Measurements from ENCODE around the gene NEUROG3.
A peak's percentile ranks its signal among the peaks of the same experiment; 100 is the strongest.

Gene NEUROG3

DNA sequence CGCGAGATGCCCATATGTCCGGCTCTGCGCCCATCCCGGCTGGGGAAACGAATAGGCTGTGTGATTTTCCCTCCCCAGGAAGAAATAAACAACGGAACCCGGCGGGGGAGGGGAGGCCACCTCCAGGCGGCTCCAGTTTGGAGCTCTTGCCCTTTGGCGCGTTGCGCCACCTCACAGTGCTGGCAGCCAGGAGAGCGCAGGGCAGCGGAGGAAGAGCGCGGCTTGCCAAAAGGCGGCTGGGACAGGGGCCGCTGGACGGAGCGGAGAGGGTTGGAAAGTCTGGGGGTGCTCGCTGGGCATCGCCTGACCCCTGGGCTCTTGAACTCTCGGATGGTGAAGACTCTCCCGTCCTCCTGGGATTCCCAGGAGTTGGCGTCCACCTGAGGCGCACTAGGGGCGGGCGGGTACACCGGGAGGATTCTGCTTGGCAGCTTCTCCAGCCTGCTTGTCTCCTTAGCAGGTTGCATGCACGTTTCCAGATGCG lies 5.3 kb upstream of the NEUROG3 start:
- peaks cover 78% of the 10 kb centered on the region for H3K27me3 Mint-ChIP-seq (ENCODE audit: low read depth)
- H3K27ac Mint-ChIP-seq = no peak overlapping the region
- H3K36me3 Mint-ChIP-seq (ENCODE audit: low read depth) = no peaks in the 10 kb centered on the region
- no peak overlapping the region for H3K4me3 Mint-ChIP-seq
- DNase-seq (ENCODE audit: low spot score) = no peak
- peaks cover 4% of the 10 kb centered on the region for H3K4me1 Mint-ChIP-seq (ENCODE audit: low read depth)
- H3K9me3 Mint-ChIP-seq = no peaks in the 10 kb centered on the region

DNA sequence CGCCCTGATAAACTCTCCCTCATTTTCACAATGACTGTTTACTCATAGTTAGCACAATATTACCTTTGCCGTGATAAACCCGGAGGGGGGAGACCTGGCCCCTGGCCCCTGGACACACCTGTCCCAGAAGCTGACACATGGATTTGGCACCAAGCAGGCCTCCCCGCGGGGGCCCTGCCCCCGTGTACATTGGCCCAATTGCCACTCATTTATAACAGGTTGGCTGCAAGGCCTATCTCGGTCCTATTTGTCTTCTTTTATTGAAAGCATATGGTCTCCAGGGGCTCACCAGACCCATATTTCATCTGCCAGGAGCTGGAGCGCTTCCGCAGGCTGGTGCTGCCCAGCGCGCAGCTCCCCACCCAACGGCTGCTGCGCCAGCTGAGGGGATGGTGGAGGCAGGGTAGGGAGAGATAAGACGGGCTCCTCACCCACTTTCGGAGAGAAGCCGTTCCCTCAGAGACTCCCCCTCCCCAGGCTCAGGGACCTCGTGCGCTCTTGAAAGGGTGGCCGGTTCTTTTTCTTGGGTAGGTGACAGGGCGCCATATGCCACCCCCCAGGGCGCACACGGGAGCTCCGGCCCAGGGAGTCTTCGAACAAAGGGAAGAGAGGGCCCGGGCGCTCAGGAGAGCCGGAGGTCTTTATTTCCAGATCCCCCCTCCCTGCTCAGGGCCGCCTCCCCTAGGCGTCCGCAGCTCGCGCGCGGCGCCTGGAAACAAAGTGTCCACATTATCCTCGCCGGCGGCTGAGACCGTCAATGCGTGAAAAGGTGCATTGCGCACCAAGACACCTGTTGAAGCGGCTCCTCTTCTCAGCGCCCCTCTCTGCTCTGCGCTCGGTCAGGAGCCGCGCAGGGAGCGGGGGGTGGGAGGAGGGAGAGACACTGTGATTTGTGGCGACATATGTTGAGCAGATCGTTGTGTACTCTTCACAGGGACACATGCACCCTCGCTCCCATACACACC lies 4.3 kb upstream of the NEUROG3 start:
- H3K27me3 Mint-ChIP-seq (ENCODE audit: low read depth) = peaks cover 81% of the 10 kb centered on the region

DNA sequence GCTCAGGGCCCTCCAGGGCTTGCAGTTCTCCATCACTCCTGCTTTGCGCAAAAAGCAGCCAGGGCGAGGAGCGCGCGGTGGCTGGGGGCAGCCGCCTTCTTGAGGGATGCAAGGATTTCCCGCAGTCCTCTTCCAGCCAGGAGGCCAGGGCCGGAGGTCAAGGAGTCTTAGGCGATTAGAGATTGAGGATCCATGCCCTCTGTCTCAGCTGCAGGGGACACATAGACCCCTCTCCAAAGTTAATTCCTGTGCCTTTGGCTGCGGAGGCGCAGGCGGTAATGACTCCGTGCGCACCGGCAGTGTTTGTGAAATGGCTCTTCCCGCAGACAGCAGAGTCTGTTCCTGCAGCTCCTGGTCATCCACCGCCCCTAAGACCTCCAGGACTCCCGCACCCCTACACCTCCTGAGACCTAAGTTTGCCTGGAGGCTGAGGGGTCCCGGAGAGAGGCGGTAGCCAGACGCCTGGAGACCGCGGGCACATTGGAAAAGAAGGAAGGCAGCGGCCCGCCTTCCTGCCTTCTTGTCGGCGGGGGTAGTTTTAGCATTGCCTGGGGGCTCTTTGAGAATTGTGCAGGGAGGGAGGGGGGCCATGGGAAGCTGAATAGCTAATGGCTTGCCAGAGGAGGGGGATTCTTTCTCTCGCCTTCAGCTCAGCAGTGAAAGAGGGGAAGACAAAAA lies 3.3 kb upstream of the NEUROG3 start:
- Mint-ChIP-seq H3K4me3 (no peak overlapping the region), H3K9me3 (no peaks in the 10 kb centered on the region), H3K27ac (no peak overlapping the region), H3K27me3 (ENCODE audit: low read depth) (peaks cover 85% of the 10 kb centered on the region), H3K36me3 (ENCODE audit: low read depth) (no peaks in the 10 kb centered on the region), H3K4me1 (ENCODE audit: low read depth) (peaks cover 8% of the 10 kb centered on the region)
- no peak for DNase-seq (ENCODE audit: low spot score)

More for the DNA sequence above, 4.3 kb upstream of the NEUROG3 start:
- Mint-ChIP-seq H3K4me1 (ENCODE audit: low read depth) (peaks cover 8% of the 10 kb centered on the region), H3K4me3 (no peak overlapping the region), H3K36me3 (ENCODE audit: low read depth) (no peaks in the 10 kb centered on the region), H3K9me3 (no peaks in the 10 kb centered on the region), H3K27ac (no peak overlapping the region)
- no peak for DNase-seq (ENCODE audit: low spot score)

DNA sequence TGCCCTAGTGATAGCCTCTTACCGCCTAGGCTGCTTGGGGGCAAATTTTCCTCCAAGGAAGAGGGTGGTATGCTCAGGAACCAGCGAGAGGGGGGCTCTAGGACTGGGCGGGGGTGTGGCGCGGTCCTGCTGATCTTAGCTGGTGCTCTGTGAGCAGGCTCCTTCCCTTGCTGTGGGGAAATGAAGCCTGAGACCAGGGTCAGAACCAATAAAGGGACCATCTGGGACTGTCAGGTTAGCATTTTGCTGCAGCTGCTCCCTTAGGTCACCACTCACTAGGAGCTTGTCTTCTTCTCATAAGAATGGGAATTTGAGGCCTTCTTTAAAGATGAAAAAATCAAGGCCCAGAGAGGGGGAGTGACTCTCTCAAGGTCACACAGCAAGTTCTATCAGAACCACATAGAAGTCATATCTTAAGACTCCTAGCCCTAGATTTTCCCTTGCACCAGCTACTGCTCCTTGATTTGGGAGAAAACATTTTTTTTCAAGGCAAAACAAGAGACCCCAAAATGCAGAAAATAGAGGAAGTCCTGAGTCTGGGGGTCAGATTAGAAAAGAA lies 2.0 kb upstream of the NEUROG3 start:
- H3K27ac Mint-ChIP-seq = no peak overlapping the region
- no peak overlapping the region for H3K4me3 Mint-ChIP-seq
- DNase-seq (ENCODE audit: low spot score) = no peak
- no peaks in the 10 kb centered on the region for H3K9me3 Mint-ChIP-seq
- peaks cover 8% of the 10 kb centered on the region for H3K4me1 Mint-ChIP-seq (ENCODE audit: low read depth)
- H3K36me3 Mint-ChIP-seq (ENCODE audit: low read depth) = no peaks in the 10 kb centered on the region
- peaks cover 88% of the 10 kb centered on the region for H3K27me3 Mint-ChIP-seq (ENCODE audit: low read depth)

DNA sequence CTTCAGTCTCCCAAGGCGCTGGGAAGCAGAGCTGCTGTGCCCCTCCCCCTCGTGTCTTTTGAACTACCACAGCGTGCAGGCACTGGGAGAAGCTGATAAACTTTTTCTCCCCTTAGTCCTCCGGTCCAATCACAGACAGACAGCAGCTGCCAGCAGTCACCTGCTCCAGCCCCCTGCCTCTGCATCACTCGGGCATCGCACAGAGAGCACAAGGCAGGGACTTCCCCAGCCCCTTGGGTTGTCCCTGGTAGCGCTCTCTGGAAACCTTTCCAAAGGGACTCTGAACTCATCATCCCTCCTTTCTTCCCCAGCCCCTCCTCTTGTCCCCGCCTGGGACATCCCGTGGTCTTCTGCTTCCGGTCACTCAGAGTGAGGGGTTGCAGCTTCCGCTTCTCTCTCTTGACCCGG lies 1.4 kb upstream of the NEUROG3 start:
- Mint-ChIP-seq H3K27me3 (ENCODE audit: low read depth) (peaks cover 88% of the 10 kb centered on the region), H3K36me3 (ENCODE audit: low read depth) (no peaks in the 10 kb centered on the region), H3K4me1 (ENCODE audit: low read depth) (peaks cover 8% of the 10 kb centered on the region), H3K4me3 (no peak overlapping the region), H3K9me3 (no peaks in the 10 kb centered on the region), H3K27ac (no peak overlapping the region)
- no peak for DNase-seq (ENCODE audit: low spot score)

DNA sequence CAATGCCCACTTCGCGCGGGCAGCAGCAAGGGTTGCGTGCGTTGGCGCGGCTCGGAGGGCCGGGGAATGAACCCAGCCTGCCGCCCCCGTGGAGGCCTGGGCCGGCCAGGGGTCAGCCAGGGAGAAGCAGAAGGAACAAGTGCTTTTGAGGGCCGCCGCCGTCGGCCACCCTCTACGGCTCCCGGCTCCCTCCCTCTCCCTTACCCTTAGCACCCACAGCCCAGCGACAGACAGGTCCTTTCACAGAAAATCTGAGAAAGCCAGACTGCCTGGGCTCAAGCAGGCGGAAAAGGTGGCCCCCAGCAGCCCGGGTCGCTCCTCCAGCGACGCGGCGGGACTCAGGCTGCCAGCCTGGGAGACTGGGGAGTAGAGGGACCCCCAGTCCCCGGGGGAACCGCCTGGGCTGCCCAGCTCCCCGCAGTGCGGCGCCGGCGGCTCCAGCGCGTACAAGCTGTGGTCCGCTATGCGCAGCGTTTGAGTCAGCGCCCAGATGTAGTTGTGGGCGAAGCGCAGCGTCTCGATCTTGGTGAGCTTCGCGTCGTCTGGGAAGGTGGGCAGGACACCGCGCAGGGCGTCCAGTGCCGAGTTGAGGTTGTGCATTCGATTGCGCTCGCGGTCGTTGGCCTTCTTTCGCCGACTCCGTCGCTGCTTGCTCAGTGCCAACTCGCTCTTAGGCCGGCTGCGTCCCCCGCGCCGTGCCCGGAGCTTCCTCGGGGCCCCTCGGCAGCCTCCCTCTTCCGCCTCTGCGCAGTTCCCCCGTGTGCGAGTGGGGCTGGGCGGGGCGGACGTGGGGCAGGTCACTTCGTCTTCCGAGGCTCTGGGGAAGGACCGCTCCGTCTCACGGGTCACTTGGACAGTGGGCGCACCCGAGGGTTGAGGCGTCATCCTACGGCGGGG lies 815 bp downstream of the NEUROG3 start:
- no peaks in the 10 kb centered on the region for H3K36me3 Mint-ChIP-seq (ENCODE audit: low read depth)
- no peaks in the 10 kb centered on the region for H3K9me3 Mint-ChIP-seq
- no peak for DNase-seq (ENCODE audit: low spot score)
- H3K4me1 Mint-ChIP-seq (ENCODE audit: low read depth) = peaks cover 8% of the 10 kb centered on the region
- peak overlapping the region; percentile 56 for H3K4me3 Mint-ChIP-seq
- peaks cover 85% of the 10 kb centered on the region for H3K27me3 Mint-ChIP-seq (ENCODE audit: low read depth)
- H3K27ac Mint-ChIP-seq = no peak overlapping the region

DNA sequence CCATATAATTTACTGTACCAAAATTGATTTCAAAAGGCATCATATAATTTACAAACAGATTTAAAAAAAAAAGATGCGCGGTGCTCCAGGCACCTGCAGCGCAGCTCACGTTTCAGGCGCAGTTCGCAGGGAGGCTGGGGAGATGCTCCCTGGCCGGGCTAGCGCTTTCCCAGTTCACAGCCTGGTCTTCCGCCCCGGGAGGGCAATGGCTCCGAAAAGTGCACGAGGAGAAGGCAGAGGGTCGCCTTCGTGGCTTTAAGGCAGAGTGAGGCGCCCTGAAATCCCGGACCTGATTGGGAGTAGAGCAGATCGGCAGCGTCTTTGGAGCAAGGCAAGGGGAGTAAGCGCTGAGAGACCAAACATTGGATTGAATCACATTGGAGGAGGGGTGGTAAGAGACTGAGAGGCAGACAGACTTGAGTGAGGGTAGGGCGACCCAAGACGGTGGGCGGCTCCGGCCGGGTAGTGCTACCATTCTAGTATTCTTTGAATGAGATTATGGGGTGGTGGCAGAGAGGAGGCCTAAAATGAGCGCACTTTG lies 1.5 kb downstream of the NEUROG3 start:
- no peak overlapping the region for H3K27ac Mint-ChIP-seq
- H3K27me3 Mint-ChIP-seq (ENCODE audit: low read depth) = peaks cover 80% of the 10 kb centered on the region
- no peaks in the 10 kb centered on the region for H3K9me3 Mint-ChIP-seq
- H3K4me3 Mint-ChIP-seq = peak overlapping the region; percentile 8
- no peaks in the 10 kb centered on the region for H3K36me3 Mint-ChIP-seq (ENCODE audit: low read depth)
- peaks cover 8% of the 10 kb centered on the region for H3K4me1 Mint-ChIP-seq (ENCODE audit: low read depth)
- DNase-seq (ENCODE audit: low spot score) = no peak

DNA sequence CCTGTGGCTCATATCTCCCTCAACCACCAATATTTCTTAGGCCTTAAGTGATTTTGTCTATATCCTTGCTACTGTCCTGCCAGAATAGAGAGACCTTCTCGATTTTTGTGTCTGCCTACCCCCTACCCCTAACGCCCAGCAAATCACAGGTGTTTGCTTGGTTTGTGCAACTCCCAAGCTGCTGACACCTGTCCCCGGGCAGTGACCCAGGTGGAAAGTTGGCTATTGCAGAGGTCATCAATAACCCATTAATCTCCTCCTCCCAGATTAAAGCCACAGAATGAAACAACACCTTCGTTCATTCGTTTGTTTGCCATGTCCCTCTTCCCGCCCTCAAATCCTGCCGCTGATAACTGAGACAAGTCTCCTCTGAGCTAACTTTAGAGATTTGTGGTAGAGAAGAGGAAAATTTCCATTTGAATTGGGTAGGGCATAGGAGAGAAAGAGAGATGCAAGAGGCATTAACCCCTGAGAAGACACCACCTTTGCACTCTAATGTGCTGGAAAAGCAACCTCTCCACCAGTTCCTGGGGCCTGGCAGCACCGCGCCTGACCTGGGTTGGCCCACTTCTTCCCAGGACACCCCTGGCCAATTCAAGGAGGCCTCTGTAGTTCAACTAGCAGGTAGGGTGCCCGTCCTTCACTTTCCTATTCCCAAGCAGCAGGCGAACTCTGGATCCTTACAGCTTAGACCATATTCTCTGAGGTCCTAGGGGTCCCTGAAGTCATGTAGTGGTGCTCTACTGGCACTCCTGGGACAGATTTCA lies 3.0 kb downstream of the NEUROG3 start:
- no peak overlapping the region for H3K4me3 Mint-ChIP-seq
- no peak for DNase-seq (ENCODE audit: low spot score)
- H3K4me1 Mint-ChIP-seq (ENCODE audit: low read depth) = peaks cover 8% of the 10 kb centered on the region
- H3K27ac Mint-ChIP-seq = no peak overlapping the region
- no peaks in the 10 kb centered on the region for H3K9me3 Mint-ChIP-seq
- no peaks in the 10 kb centered on the region for H3K36me3 Mint-ChIP-seq (ENCODE audit: low read depth)
- peaks cover 78% of the 10 kb centered on the region for H3K27me3 Mint-ChIP-seq (ENCODE audit: low read depth)

DNA sequence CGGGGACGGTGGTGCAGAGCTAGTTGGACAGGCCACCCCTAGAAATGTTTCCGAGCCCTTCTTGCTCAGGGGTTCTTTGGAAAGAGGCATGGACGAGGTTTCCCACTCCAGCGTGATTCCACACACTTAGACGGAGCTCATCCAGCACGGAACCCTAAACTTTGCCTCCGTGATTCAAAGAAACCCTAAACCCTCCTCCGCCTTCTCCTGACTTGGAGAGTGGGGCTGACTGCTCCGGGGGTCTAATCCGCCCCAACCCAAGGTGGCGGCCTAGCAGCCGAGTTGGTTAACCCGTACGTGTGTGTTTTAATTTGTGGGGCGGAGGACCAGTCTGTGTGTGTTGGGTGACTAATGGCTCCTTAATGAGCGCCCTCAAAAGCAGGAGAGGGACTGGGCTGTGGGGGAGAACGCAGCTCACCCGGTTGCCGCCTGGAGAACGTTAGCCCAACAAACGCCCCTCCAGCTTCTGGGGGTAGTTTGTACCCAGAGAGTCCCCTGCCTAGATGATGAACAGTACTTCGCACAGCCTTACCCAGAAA lies 3.8 kb downstream of the NEUROG3 start:
- Mint-ChIP-seq H3K4me3 (no peak overlapping the region), H3K4me1 (ENCODE audit: low read depth) (peaks cover 5% of the 10 kb centered on the region), H3K27me3 (ENCODE audit: low read depth) (peaks cover 72% of the 10 kb centered on the region), H3K9me3 (no peaks in the 10 kb centered on the region), H3K36me3 (ENCODE audit: low read depth) (no peaks in the 10 kb centered on the region), H3K27ac (no peak overlapping the region)
- no peak for DNase-seq (ENCODE audit: low spot score)

DNA sequence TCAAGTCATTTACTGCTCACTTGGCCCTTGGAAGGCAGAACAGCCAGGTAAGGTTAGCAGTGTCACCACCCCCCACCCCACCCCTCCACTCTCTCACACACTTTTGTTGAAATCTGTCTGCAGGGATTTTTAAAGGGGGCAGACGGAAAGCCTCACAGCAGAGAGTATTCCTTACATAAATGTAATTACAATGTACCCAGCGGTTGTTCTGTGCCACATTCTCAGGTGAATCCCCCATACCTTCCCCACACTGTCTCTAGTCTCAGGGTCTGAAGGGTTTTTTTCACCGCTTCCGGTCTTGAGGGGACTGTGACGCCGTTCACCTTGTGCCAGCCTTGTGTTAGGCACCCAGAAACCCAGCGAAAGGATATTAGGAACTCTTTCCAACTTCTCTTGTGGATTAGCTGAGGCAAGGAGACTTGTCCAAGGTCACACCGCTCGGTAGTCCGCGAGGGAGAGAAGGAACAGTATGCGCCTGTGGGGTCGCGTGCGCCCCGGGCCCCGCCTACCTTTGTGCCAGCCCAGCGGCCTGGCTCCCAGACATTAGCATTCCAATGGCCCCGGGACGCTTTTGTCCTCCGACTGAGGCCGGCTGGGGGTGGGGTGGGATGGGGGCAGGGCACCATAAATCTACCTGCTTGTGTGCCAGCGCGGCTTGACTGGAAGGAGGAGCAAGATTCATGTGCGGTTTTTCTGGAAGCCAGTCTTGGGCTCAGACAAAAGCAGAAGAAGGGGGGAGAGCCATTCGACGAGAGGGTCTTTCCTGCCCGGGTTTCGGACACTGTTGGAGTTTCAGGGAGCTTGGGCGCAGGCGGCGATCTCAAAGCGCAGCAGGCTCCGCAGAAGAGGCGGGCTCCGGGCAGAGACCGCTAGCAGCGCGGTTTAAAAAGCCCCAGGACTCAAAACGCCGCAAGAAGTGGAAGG lies 4.5 kb downstream of the NEUROG3 start:
- H3K27ac Mint-ChIP-seq = no peak overlapping the region
- H3K4me1 Mint-ChIP-seq (ENCODE audit: low read depth) = peaks cover 4% of the 10 kb centered on the region
- no peaks in the 10 kb centered on the region for H3K36me3 Mint-ChIP-seq (ENCODE audit: low read depth)
- no peaks in the 10 kb centered on the region for H3K9me3 Mint-ChIP-seq
- DNase-seq (ENCODE audit: low spot score) = no peak
- peaks cover 68% of the 10 kb centered on the region for H3K27me3 Mint-ChIP-seq (ENCODE audit: low read depth)
- no peak overlapping the region for H3K4me3 Mint-ChIP-seq

DNA sequence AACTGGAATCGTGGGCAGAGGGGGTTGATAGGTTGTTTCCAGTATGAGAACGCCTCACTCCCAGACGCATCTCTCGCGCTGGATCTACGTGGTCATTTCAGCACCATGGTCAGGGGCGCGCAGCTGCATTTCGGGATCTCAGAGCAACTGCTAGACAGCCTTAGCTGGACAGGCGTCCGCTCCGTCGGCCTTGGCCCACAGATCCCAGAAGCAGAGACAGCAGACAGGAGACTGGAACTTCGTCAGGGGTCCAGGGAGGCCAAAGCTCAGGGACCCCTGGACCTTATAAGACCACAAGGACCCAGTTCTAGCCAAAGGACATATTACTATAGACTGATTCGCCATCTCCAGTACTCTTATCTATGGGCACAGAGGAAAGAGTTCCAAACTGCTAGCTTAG lies 5.3 kb downstream of the NEUROG3 start:
- H3K27me3 Mint-ChIP-seq (ENCODE audit: low read depth) = peaks cover 63% of the 10 kb centered on the region
- no peak overlapping the region for H3K27ac Mint-ChIP-seq
- H3K4me1 Mint-ChIP-seq (ENCODE audit: low read depth) = peaks cover 2% of the 10 kb centered on the region
- H3K4me3 Mint-ChIP-seq = no peak overlapping the region
- DNase-seq (ENCODE audit: low spot score) = no peak
- H3K9me3 Mint-ChIP-seq = no peaks in the 10 kb centered on the region
- no peaks in the 10 kb centered on the region for H3K36me3 Mint-ChIP-seq (ENCODE audit: low read depth)
